CD14-positive monocyte (primary cell): Measurements from ENCODE around the gene AKAP6. TPM values are rescaled to one million over a fixed set of nuclear protein-coding genes. Genes with fewer than 3 reads are reported as not detected.

Experiments used
- DNase-seq, 3 donors: peaks; one replicate each; pipeline ENCODE4 v3.0.0-alpha.2; 2011 to 2022
- H2AFZ ChIP-seq: 2 replicates; pipeline ENCODE4 v1.6.0; 2012; ENCODE audit warnings: mild to moderate bottlenecking, low read depth, low read length, inconsistent platforms; ENCODE audit not compliant: insufficient read depth, poor library complexity, severe bottlenecking
- H3K27ac ChIP-seq, 2 donors: 1 replicate in 1 of 2; 2 replicates in 1 of 2; pipeline ENCODE4 v1.5.1; 2012 to 2013; ENCODE audit warnings: low read length in 2 of 2, control low read depth in 1 of 2, inconsistent platforms in 1 of 2, low read depth in 1 of 2, mild to moderate bottlenecking in 1 of 2
- H3K27me3 ChIP-seq, 2 donors: one replicate each; pipeline versions ENCODE4 v1.6.0 to v1.6.1; 2011 to 2013; ENCODE audit warnings: low read length in 2 of 2; ENCODE audit not compliant: control insufficient read depth in 2 of 2, insufficient read depth in 2 of 2
- H3K36me3 ChIP-seq, 2 donors: replicated peaks in 1 of 2; 1 replicate in 1 of 2; 2 replicates in 1 of 2; pipeline versions ENCODE4 v1.5.1 to v1.6.1; 2012 to 2013; ENCODE audit warnings: low read length in 2 of 2, control low read depth in 1 of 2, inconsistent platforms in 1 of 2, mild to moderate bottlenecking in 1 of 2; ENCODE audit not compliant: insufficient read depth in 2 of 2, control insufficient read depth in 1 of 2
- H3K4me1 ChIP-seq, 2 donors: 1 replicate in 1 of 2; 2 replicates in 1 of 2; pipeline versions ENCODE4 v1.5.1 to v1.6.1; 2012 to 2013; ENCODE audit warnings: low read length in 2 of 2, control low read depth in 1 of 2, inconsistent platforms in 1 of 2, mild to moderate bottlenecking in 1 of 2, moderate library complexity in 1 of 2; ENCODE audit not compliant: insufficient read depth in 2 of 2, control insufficient read depth in 1 of 2
- H3K4me2 ChIP-seq: replicated peaks from 2 replicates; pipeline ENCODE3; 2012; ENCODE audit warnings: low read length, moderate library complexity, mild to moderate bottlenecking; ENCODE audit not compliant: poor library complexity, severe bottlenecking; ENCODE audit errors: extremely low read depth
- H3K4me3 ChIP-seq, 3 experiments: fragments of 200-600 bp in 1 of 3; sonication (generic) in 1 of 3; replicated peaks in 1 of 3; 1 replicate in 2 of 3; 2 replicates in 1 of 3; pipeline ENCODE4 v1.5.1; 2011 to 2013; ENCODE audit warnings: low read length in 3 of 3, mild to moderate bottlenecking in 3 of 3, control low read depth in 2 of 3, low read depth in 2 of 3, inconsistent platforms in 1 of 3, moderate library complexity in 1 of 3
- H3K79me2 ChIP-seq: 2 replicates; pipeline ENCODE4 v1.6.0; 2012; ENCODE audit warnings: mild to moderate bottlenecking, control low read depth, inconsistent platforms, low read length, moderate library complexity; ENCODE audit not compliant: insufficient read depth
- H3K9ac ChIP-seq: 2 replicates; pipeline ENCODE4 v1.6.0; 2017; ENCODE audit warnings: low read length, mild to moderate bottlenecking; ENCODE audit not compliant: insufficient read depth, poor library complexity, severe bottlenecking
- H3K9me3 ChIP-seq, 2 donors: replicated peaks in 1 of 2; 1 replicate in 1 of 2; 2 replicates in 1 of 2; pipeline versions ENCODE4 v1.5.1 to v1.6.1; 2012 to 2013; ENCODE audit warnings: low read length in 2 of 2, control low read depth in 1 of 2; ENCODE audit not compliant: control insufficient read depth in 1 of 2, insufficient read depth in 1 of 2
- H4K20me1 ChIP-seq: 2 replicates; pipeline ENCODE4 v1.6.0; 2012; ENCODE audit warnings: mild to moderate bottlenecking, low read length, control low read depth, moderate library complexity; ENCODE audit not compliant: insufficient read depth
- H3K27ac Mint-ChIP-seq, 7 donors: one replicate each; pipeline ENCODE4 v1.8.0; 2020; ENCODE audit warnings: mild to moderate bottlenecking in 7 of 7, mixed read lengths in 7 of 7, moderate library complexity in 6 of 7, inconsistent platforms in 2 of 7
- H3K27me3 Mint-ChIP-seq, 3 donors: one replicate each; pipeline ENCODE4 v1.8.0; 2021 to 2022; ENCODE audit warnings: low read depth in 3 of 3, mild to moderate bottlenecking in 3 of 3, mixed read lengths in 3 of 3, moderate library complexity in 3 of 3, inconsistent platforms in 1 of 3
- H3K36me3 Mint-ChIP-seq, 2 donors: one replicate each; pipeline ENCODE4 v1.8.0; 2020; ENCODE audit warnings: mixed read lengths in 2 of 2, inconsistent platforms in 1 of 2, mild to moderate bottlenecking in 1 of 2
- H3K4me1 Mint-ChIP-seq: one replicate; pipeline ENCODE4 v1.8.0; 2020; ENCODE audit warnings: mild to moderate bottlenecking, mixed read lengths
- H3K4me3 Mint-ChIP-seq, 2 donors: one replicate each; pipeline ENCODE4 v1.8.0; 2020; ENCODE audit warnings: mild to moderate bottlenecking in 2 of 2, mixed read lengths in 2 of 2, moderate library complexity in 1 of 2
- H3K9me3 Mint-ChIP-seq, 7 donors: one replicate each; pipeline ENCODE4 v1.8.0; 2020 to 2022; ENCODE audit warnings: mixed read lengths in 7 of 7, mild to moderate bottlenecking in 6 of 7, moderate library complexity in 6 of 7, inconsistent platforms in 2 of 7
- CTCF ChIP-seq: fragments of 200-600 bp; IDR thresholded peaks from one replicate; pipeline ENCODE4 v1.8.0; 2022; ENCODE audit warnings: antibody characterized with exemption, mild to moderate bottlenecking
- WGBS: methylation state at CpG from one replicate; pipeline ENCODE4 v1.1.5; 2013; ENCODE audit warnings: missing lambda C conversion rate; ENCODE audit not compliant: insufficient coverage; 5-methylcytosine and 5-hydroxymethylcytosine counted together
- intact Hi-C, 2 donors: fragments of 100-400 bp; cut with micrococcal nuclease; formaldehyde crosslinking; loops; one replicate each; pipeline versions ENCODE4 v1.15.0 to v1.15.1; 2023
- polyA plus RNA-seq, 3 donors: library from polyadenylated mRNA; depleted of rRNA in 1 of 3; unstranded in 2 of 3; stranded (reverse) in 1 of 3; fragments of 300-500 nt in 2 of 3; fragments of >200 nt in 1 of 3; fragmentation: Illumina TruSeq in 2 of 3; gene quantifications; 1 replicate in 2 of 3; 2 replicates in 1 of 3; pipeline ENCODE4 v1.2.3, GENCODE V29; 2012 to 2021

The AKAP6 gene
- polyA plus RNA-seq, 3 donors, result not detected

GRCh38 chr14:32618991-32619390 lies 289.9 kb downstream of the AKAP6 start:
- peaks cover 2% of the 10 kb centered on the region for H3K4me1 Mint-ChIP-seq
- no peak overlapping the region for H3K4me3 ChIP-seq
- no CpG with 5 or more reads among the region's 3 CpGs for WGBS

DNA sequence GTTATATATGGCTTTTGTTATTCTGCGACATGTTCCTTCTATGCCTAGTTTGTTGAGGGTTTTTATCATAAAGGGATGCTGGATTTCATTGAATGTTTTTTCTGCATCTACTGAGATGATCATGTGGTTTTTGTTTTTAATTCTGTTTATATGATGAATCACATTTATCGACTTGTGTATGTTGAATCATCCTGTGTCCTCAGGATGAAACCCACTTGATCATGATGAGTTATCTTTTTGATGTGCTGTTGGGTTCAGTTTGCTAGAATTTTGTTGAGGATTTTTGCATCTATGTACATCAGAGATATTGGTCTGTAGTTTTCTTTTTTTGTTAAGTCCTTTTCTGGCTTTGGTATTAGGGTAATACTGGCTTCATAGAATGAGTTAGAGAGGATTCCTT lies 291.2 kb downstream of the AKAP6 start:
- H3K27me3 ChIP-seq, result peaks cover 0 to 2% of the 10 kb centered on the region in 2 donors
- no peak overlapping the region for H2AFZ ChIP-seq
- Mint-ChIP-seq H3K27me3 (peaks cover 2 to 4% (median 2%) of the 10 kb centered on the region in 3 donors), H3K27ac (no peak overlapping the region), H3K36me3 (no peaks in the 10 kb centered on the region), H3K9me3 (peaks cover 0 to 13% (median 5%) of the 10 kb centered on the region in 7 donors), H3K4me3 (no peak overlapping the region), H3K4me1 (peaks cover 2% of the 10 kb centered on the region)
- no peak overlapping the region for H3K27ac ChIP-seq
- no peaks in the 10 kb centered on the region for H3K79me2 ChIP-seq
- no peak overlapping the region for H3K4me2 ChIP-seq
- no peaks in the 10 kb centered on the region for H3K4me1 ChIP-seq
- intact Hi-C loops, result no loop called here
- no peaks in the 10 kb centered on the region for H3K36me3 ChIP-seq
- no peaks in the 10 kb centered on the region for H3K9me3 ChIP-seq
- H3K4me3 ChIP-seq, result no peak overlapping the region
- no peaks in the 10 kb centered on the region for H4K20me1 ChIP-seq
- 100% methylated on average over 1 of the region's 2 CpGs for WGBS
- TF ChIP-seq CTCF, result no peak
- DNase-seq, result no peak
- H3K9ac ChIP-seq, result no peak overlapping the region

More at GRCh38 chr14:32618991-32619390, 289.9 kb downstream of the AKAP6 start:
- H3K9me3 Mint-ChIP-seq, result peaks cover 0 to 13% (median 7%) of the 10 kb centered on the region in 7 donors
- Histone ChIP-seq H3K9me3 (no peaks in the 10 kb centered on the region), H3K4me2 (no peak overlapping the region), H3K9ac (no peak overlapping the region), H3K27me3 (peaks cover 0 to 2% of the 10 kb centered on the region in 2 donors), H4K20me1 (no peaks in the 10 kb centered on the region), H3K36me3 (no peaks in the 10 kb centered on the region), H3K4me1 (no peaks in the 10 kb centered on the region), H3K27ac (no peak overlapping the region), H3K79me2 (no peaks in the 10 kb centered on the region), H2AFZ (no peak overlapping the region)
- no peak for TF ChIP-seq CTCF
- H3K4me3 Mint-ChIP-seq, result no peak overlapping the region
- intact Hi-C loops, result no loop called here
- peaks cover 2 to 6% (median 2%) of the 10 kb centered on the region in 3 donors for H3K27me3 Mint-ChIP-seq
- no peak overlapping the region for H3K27ac Mint-ChIP-seq
- DNase-seq, result no peak
- H3K36me3 Mint-ChIP-seq, result no peaks in the 10 kb centered on the region
